Mammary epithelial cell (primary cell): Measurements from ENCODE around the gene MID1.

Experiments used
- CTCF ChIP-seq, 2 donors: IDR thresholded peaks in 1 of 2; conservative IDR thresholded peaks in 1 of 2; 2 replicates each; pipeline ENCODE4 v1.5.1; 2011 to 2012; ENCODE audit warnings: inconsistent platforms in 2 of 2, low read length in 2 of 2, mild to moderate bottlenecking in 2 of 2, control low read depth in 1 of 2, low read depth in 1 of 2; ENCODE audit not compliant: insufficient read depth in 1 of 2; ENCODE audit errors: extremely low read depth in 1 of 2
- EZH2 ChIP-seq: IDR thresholded peaks from 2 replicates; pipeline ENCODE4 v1.6.1; 2012; ENCODE audit warnings: low read length, inconsistent platforms, borderline replicate concordance

GRCh38 chrX:10453945-10454344 lies 166.4 kb downstream of the MID1 start:
- TF ChIP-seq CTCF (conservative IDR thresholded peaks at IDR 0.05 in 1 of 2, IDR thresholded peaks at IDR 0.05 in 1 of 2; ENCODE audit: extremely low read depth in 1 of 2, insufficient read depth in 1 of 2, low read depth in 1 of 2, low read length in 2 of 2) (no peak), EZH2 (no peak)
